ENCODE data around the gene PPP4R3A.

- TF ChIP-seq CTCF (IDR thresholded peaks at IDR 0.05) (no peak), POLR2A (IDR thresholded peaks at IDR 0.05) (no peak)
Measured at GRCh38 chr14:91453744-91454143, 56.4 kb downstream of the PPP4R3A start.

Measured in adrenal gland (tissue), 5 donors.